Epithelial cell of esophagus (primary cell): ENCODE measurements around the gene CNPY2.
A peak's percentile ranks its signal among the peaks of the same experiment; 100 is the strongest.

Experiments used
- DNase-seq: peaks from one replicate; pipeline ENCODE4 v3.0.0; 2010; ENCODE audit warnings: low read depth
- H3K4me3 ChIP-seq: 2 replicates; pipeline ENCODE4 v1.5.1; 2011; ENCODE audit warnings: mild to moderate bottlenecking, low read length, control low read depth
- CTCF ChIP-seq: IDR thresholded peaks from 2 replicates; pipeline ENCODE4 v1.5.1; 2011; ENCODE audit warnings: low read depth, mild to moderate bottlenecking, low read length, control low read depth, inconsistent platforms; ENCODE audit not compliant: insufficient read depth; ENCODE audit errors: missing control alignments

Gene CNPY2

GRCh38 chr12:56304872-56305590 lies 10.8 kb downstream of the CNPY2 start:
- no peak overlapping the region for H3K4me3 ChIP-seq
- no peak for DNase-seq
- no peak for TF ChIP-seq CTCF

- TF ChIP-seq CTCF = no peak
- H3K4me3 ChIP-seq = no peak overlapping the region
- no peak for DNase-seq
Observed at GRCh38 chr12:56304276-56304675, 11.5 kb downstream of the CNPY2 start.

DNA sequence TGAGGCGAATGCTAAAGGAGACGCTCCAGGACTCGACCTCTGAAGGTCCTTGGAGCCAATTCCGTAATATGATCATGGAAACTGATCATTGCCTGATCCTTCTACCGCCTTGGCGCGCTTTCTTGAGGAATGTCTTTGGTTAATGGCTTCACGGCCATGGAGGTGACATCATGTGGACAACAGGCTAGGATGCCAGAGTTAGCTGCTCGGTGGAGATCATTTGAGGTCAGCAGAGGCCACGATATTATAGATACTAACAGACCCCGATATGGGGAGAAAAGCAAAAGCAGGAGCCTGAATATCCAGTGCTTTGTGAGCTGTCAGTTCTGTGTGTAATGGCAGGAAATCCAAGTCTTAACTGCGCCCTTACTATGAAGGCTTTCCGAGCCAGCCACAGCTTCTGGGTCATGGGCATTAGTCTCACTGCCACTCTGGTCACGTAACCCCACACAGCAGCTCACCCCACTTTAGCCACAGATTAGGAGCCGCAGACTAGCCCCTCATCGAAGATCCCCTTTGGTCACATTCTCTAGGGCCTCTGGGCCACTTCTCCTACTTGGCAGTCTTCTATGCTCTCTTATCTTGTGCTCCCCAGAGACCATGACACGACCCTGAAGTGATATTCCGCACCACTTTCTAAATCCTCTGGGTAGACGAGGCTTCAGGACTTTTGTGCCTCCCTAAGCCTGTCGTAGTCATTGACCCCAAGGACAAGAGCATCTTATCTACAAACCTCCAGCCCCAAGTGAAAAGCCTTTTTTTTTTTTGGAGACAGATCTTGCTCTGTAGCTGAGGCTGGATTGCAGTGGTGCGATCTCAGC lies 14.9 kb downstream of the CNPY2 start:
- no peak for DNase-seq

GRCh38 chr12:56299853-56300643 lies 15.7 kb downstream of the CNPY2 start, which contains the start of gene CS:
TSS of gene CS (minus strand) at chr12:56300330. CDS start at chr12:56300201, 129 bp downstream.
- peak; percentile 99 for DNase-seq
- H3K4me3 ChIP-seq = peak within 1 kb of the TSS; percentile 77
- no peak for TF ChIP-seq CTCF

More for the DNA sequence above, 14.9 kb downstream of the CNPY2 start:
- H3K4me3 ChIP-seq = peak overlapping the region; percentile 77
- TF ChIP-seq CTCF = no peak

DNA sequence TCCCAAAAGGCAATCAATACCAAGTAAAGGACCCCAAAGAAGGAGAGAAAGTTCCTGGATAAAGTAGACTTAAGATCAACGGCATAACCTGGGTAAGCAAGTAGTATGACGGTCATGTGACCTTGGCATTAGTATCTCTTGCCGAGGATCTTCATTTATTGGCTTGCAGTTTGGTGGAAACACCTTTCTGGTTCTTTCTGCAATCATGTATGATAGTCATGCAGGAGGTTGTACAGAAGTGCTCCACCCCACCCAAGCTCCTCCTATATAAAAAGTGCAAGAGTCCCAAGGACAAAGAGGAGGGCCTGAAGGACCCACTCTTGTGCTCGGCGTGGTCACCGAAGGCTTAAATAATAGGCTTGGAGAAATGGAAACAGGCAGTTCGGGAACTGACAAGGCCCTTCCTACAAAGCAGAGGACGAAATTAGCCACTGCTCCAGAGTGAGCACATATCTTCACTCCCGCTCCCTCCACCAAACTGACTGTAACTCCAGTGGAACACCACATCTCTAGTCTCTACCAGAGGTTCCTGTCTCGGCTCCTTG lies 16.4 kb downstream of the CNPY2 start:
- TF ChIP-seq CTCF = no peak
- DNase-seq = peak; percentile 65
- H3K4me3 ChIP-seq = peak overlapping the region; percentile 77

DNA sequence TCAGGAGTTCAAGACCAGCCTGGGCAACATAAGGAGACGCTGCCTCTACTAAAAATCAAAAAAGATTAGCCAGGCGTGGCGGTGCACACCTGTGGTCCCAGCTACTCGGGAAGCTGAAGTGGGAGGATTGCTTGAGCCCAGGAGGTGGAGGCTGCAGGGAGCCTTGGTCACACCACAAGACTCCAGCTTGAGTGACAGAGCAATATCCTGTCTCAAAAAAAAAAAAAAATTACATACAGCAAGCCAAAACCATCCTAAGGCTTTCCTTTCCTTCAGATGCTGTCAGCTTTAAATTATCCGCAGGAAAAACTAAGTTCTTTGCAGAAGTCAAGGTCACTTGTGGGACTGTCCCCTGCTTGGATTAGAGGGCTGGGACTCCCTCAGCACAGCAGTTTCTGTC lies 17.0 kb downstream of the CNPY2 start:
- TF ChIP-seq CTCF = no peak
- peak overlapping the region; percentile 77 for H3K4me3 ChIP-seq
- no peak for DNase-seq
